DMS153 treated with DMSO at 0.1 percent for 48 hours (cell line): ENCODE data around the gene CRLF2.
"Not testable (repeated sequence)": the region's sequence is repeated elsewhere in the genome, so short reads cannot be mapped to it uniquely, and the experiment has no call there.

Source experiments
- DNase-seq: peaks from one replicate; lab custom pipeline; 2025; ENCODE audit not compliant: unreplicated experiment; lab: John Stamatoyannopoulos, UW

The CRLF2 gene

GRCh38 chrX:1212532-1212931 is at the start of gene CRLF2:
Gene CRLF2, minus strand, starts transcription at chrX:1212649. Its CDS starts 15 bp downstream, at chrX:1212634.
- DNase-seq: no peak

GRCh38 chrX:1261771-1262170 is 49.3 kb upstream of the CRLF2 start:
- not testable (repeated sequence) for DNase-seq

- no peak for DNase-seq
These were observed 48.8 kb upstream of the CRLF2 start for GRCh38 chrX:1261285-1261684.

- DNase-seq: no peak
These were observed 40.4 kb upstream of the CRLF2 start for GRCh38 chrX:1252861-1253260.

GRCh38 chrX:1249101-1249887 is 36.8 kb upstream of the CRLF2 start:
- DNase-seq: no peak

GRCh38 chrX:1248331-1249061 is 36.0 kb upstream of the CRLF2 start:
- no peak for DNase-seq

GRCh38 chrX:1246816-1247215 is 34.4 kb upstream of the CRLF2 start:
- DNase-seq: peak; percentile 0

GRCh38 chrX:1244164-1245076 is 32.0 kb upstream of the CRLF2 start:
- no peak for DNase-seq

GRCh38 chrX:1242891-1243402 is 30.5 kb upstream of the CRLF2 start:
- DNase-seq: no peak

GRCh38 chrX:1240551-1240950 is 28.1 kb upstream of the CRLF2 start:
- DNase-seq: not testable (repeated sequence)

- no peak for DNase-seq
These were observed 27.3 kb upstream of the CRLF2 start for GRCh38 chrX:1239681-1240142.

- no peak for DNase-seq
These were observed 19.5 kb upstream of the CRLF2 start for GRCh38 chrX:1231850-1232465.

- DNase-seq: not testable (repeated sequence)
These were observed 15.7 kb upstream of the CRLF2 start for GRCh38 chrX:1228101-1228500.

- DNase-seq: no peak
These were observed 13.8 kb upstream of the CRLF2 start for GRCh38 chrX:1226249-1226648.

- DNase-seq: no peak
These were observed 12.5 kb upstream of the CRLF2 start for GRCh38 chrX:1224954-1225353.

- DNase-seq: no peak
These were observed 10.8 kb upstream of the CRLF2 start for GRCh38 chrX:1223242-1223600.

GRCh38 chrX:1222531-1223241 is 10.2 kb upstream of the CRLF2 start:
- DNase-seq: no peak

- DNase-seq: no peak
These were observed 8.9 kb upstream of the CRLF2 start for GRCh38 chrX:1221296-1221845.

GRCh38 chrX:1218286-1218685 is 5.8 kb upstream of the CRLF2 start:
- no peak for DNase-seq
